H1 (cell line): ENCODE data around the gene AGPAT3. TPM values are rescaled to one million over a fixed set of nuclear protein-coding genes. Genes with fewer than 3 reads are reported as not detected.

Experiments
- CTCF ChIA-PET: fragments of 300-600 bp; sonication (Branson Sonifier 250); formaldehyde crosslinking; loops from one replicate; lab custom pipeline; 2021; ENCODE audit not compliant: partially characterized antibody; lab: Charles Lee
- POLR2A ChIA-PET: fragments of 300-600 bp; sonication (Branson Sonifier 250); formaldehyde crosslinking; loops from one replicate; lab custom pipeline; 2021; ENCODE audit warnings: inconsistent platforms; ENCODE audit not compliant: partially characterized antibody; lab: Charles Lee
- DNase-seq, 2 experiments: peaks; one replicate each; pipeline versions ENCODE4 v3.0.0 to v3.0.0-alpha.2; 2010 to 2022; ENCODE audit warnings: low spot score in 2 of 2, low read depth in 1 of 2, mixed read lengths in 1 of 2
- FAIRE-seq: peaks from 2 replicates; lab custom pipeline; 2011; peaks lifted over from hg19 to GRCh38; lab: Jason Lieb, UNC
- H2AFZ ChIP-seq: 2 replicates; pipeline ENCODE4 v1.8.1; 2012; ENCODE audit warnings: low read length, inconsistent platforms
- H2AK5ac ChIP-seq: 2 replicates; pipeline ENCODE4 v1.6.1; 2013; ENCODE audit warnings: low read depth, low read length
- H2BK120ac ChIP-seq: replicated peaks from 2 replicates; pipeline ENCODE3; 2013; ENCODE audit warnings: low read depth, low read length, inconsistent platforms
- H2BK12ac ChIP-seq: 2 replicates; pipeline ENCODE4 v1.6.1; 2013; ENCODE audit warnings: low read depth, low read length
- H2BK15ac ChIP-seq: 2 replicates; pipeline ENCODE4 v1.6.1; 2013; ENCODE audit warnings: low read length
- H2BK20ac ChIP-seq: 2 replicates; pipeline ENCODE4 v1.6.1; 2013; ENCODE audit warnings: low read length
- H2BK5ac ChIP-seq: 2 replicates; pipeline ENCODE4 v1.6.1; 2013; ENCODE audit warnings: low read depth, low read length
- H3K14ac ChIP-seq: 2 replicates; pipeline ENCODE4 v1.6.1; 2013; ENCODE audit warnings: inconsistent platforms; ENCODE audit not compliant: insufficient read length
- H3K18ac ChIP-seq: 2 replicates; pipeline ENCODE4 v1.6.1; 2013; ENCODE audit warnings: low read length; ENCODE audit errors: extremely low read depth
- H3K23ac ChIP-seq: 2 replicates; pipeline ENCODE4 v1.6.1; 2013; ENCODE audit warnings: inconsistent platforms; ENCODE audit not compliant: insufficient read length
- H3K23me2 ChIP-seq: 2 replicates; pipeline ENCODE4 v1.6.1; 2013; ENCODE audit warnings: low read depth, low read length
- H3K27ac ChIP-seq: 2 replicates; pipeline ENCODE4 v1.6.1; 2011; ENCODE audit warnings: low read depth, low read length, inconsistent platforms
- H3K27me3 ChIP-seq, 4 experiments: replicated peaks in 1 of 4; 1 replicate in 1 of 4; 2 replicates in 3 of 4; pipeline versions ENCODE4 v1.6.1 to v1.8.1; 2011 to 2013; ENCODE audit warnings: low read length in 3 of 4, mild to moderate bottlenecking in 3 of 4, inconsistent platforms in 2 of 4, mixed read lengths in 2 of 4, moderate library complexity in 1 of 4; ENCODE audit not compliant: control insufficient read depth in 3 of 4, insufficient read depth in 3 of 4; ENCODE audit errors: extremely low read depth in 1 of 4
- H3K36me3 ChIP-seq, 4 experiments: 2 replicates each; pipeline versions ENCODE4 v1.6.1 to v1.8.1; 2011 to 2013; ENCODE audit warnings: mild to moderate bottlenecking in 4 of 4, low read length in 3 of 4, moderate library complexity in 2 of 4, control low read depth in 1 of 4, inconsistent platforms in 1 of 4; ENCODE audit not compliant: insufficient read depth in 4 of 4, control insufficient read depth in 2 of 4
- H3K4ac ChIP-seq: replicated peaks from 2 replicates; pipeline ENCODE3; 2013; ENCODE audit warnings: low read length, low read depth, mixed read lengths, inconsistent platforms; ENCODE audit not compliant: insufficient read length
- H3K4me1 ChIP-seq, 4 experiments: replicated peaks in 1 of 4; 1 replicate in 1 of 4; 2 replicates in 3 of 4; pipeline versions ENCODE4 v1.6.1 to v1.8.1; 2011 to 2013; ENCODE audit warnings: low read length in 3 of 4, inconsistent platforms in 2 of 4, mixed read lengths in 1 of 4; ENCODE audit not compliant: insufficient read depth in 4 of 4, control insufficient read depth in 3 of 4
- H3K4me2 ChIP-seq, 2 experiments: 2 replicates each; pipeline versions ENCODE4 v1.6.1 to v1.8.1; 2011 to 2013; ENCODE audit warnings: low read depth in 2 of 2, low read length in 2 of 2, control low read depth in 1 of 2, inconsistent platforms in 1 of 2, mild to moderate bottlenecking in 1 of 2; ENCODE audit not compliant: insufficient read depth in 1 of 2
- H3K4me3 ChIP-seq, 4 experiments: fragments of 200-600, 300-600 bp in 1 of 4; sonication (generic), shearing (Covaris generic), sonication (Bioruptor Twin) in 1 of 4; 2 replicates each; pipeline versions ENCODE4 v1.5.1 to v1.8.1; 2011 to 2016; ENCODE audit warnings: low read length in 4 of 4, low read depth in 3 of 4, control low read depth in 2 of 4, inconsistent platforms in 2 of 4, mild to moderate bottlenecking in 2 of 4, mixed read lengths in 1 of 4, moderate library complexity in 1 of 4; ENCODE audit not compliant: insufficient read depth in 2 of 4; ENCODE audit errors: extremely low read depth in 1 of 4
- H3K56ac ChIP-seq: replicated peaks from 2 replicates; pipeline ENCODE3; 2013; ENCODE audit warnings: low read depth, mild to moderate bottlenecking, mixed read lengths, low read length, inconsistent platforms; ENCODE audit not compliant: insufficient read length
- H3K79me1 ChIP-seq: 2 replicates; pipeline ENCODE4 v1.6.1; 2013; ENCODE audit warnings: low read depth, low read length, control low read depth
- H3K79me2 ChIP-seq, 2 experiments: 2 replicates each; pipeline versions ENCODE4 v1.6.1 to v1.8.1; 2012 to 2013; ENCODE audit warnings: low read length in 2 of 2, mild to moderate bottlenecking in 2 of 2, inconsistent platforms in 1 of 2; ENCODE audit not compliant: insufficient read depth in 2 of 2, control insufficient read depth in 1 of 2
- H3K9ac ChIP-seq, 4 experiments: replicated peaks in 1 of 4; 1 replicate in 1 of 4; 2 replicates in 3 of 4; pipeline versions ENCODE4 v1.6.1 to v1.8.1; 2011 to 2013; ENCODE audit warnings: low read depth in 3 of 4, low read length in 3 of 4, control low read depth in 2 of 4, mild to moderate bottlenecking in 2 of 4, moderate library complexity in 2 of 4, inconsistent platforms in 1 of 4; ENCODE audit errors: extremely low read depth in 1 of 4
- H3K9me3 ChIP-seq, 2 experiments: 2 replicates each; pipeline versions ENCODE4 v1.6.1 to v1.8.1; 2012 to 2013; ENCODE audit warnings: mild to moderate bottlenecking in 2 of 2, moderate library complexity in 2 of 2, control low read depth in 1 of 2, inconsistent platforms in 1 of 2, low read depth in 1 of 2, low read length in 1 of 2, mixed read lengths in 1 of 2; ENCODE audit not compliant: insufficient read depth in 2 of 2
- H4K20me1 ChIP-seq, 2 experiments: replicated peaks in 1 of 2; 2 replicates each; pipeline versions ENCODE3 to v1.8.1; 2011 to 2013; ENCODE audit warnings: inconsistent platforms in 2 of 2, low read length in 2 of 2, mild to moderate bottlenecking in 1 of 2; ENCODE audit not compliant: insufficient read depth in 2 of 2, control insufficient read depth in 1 of 2
- H4K5ac ChIP-seq: 2 replicates; pipeline ENCODE4 v1.6.1; 2013; ENCODE audit warnings: low read length, low read depth, mixed read lengths, inconsistent platforms; ENCODE audit not compliant: insufficient read length
- H4K8ac ChIP-seq: 2 replicates; pipeline ENCODE4 v1.8.0; 2013; ENCODE audit warnings: mild to moderate bottlenecking, moderate library complexity, low read length, inconsistent platforms; ENCODE audit not compliant: insufficient read depth; ENCODE audit errors: extremely low read depth
- H4K91ac ChIP-seq: replicated peaks from 2 replicates; pipeline ENCODE3; 2013; ENCODE audit warnings: low read length, mixed read lengths, inconsistent platforms; ENCODE audit not compliant: insufficient read length
- EGR1 ChIP-seq: IDR thresholded peaks from 2 replicates; pipeline ENCODE4 v1.6.1; 2011; ENCODE audit warnings: low read depth, low read length, borderline replicate concordance
- EZH2 ChIP-seq: fragments of 200-600 bp; sonication (generic); IDR thresholded peaks from 2 replicates; pipeline ENCODE4 v1.7.1; 2012; ENCODE audit warnings: low read depth, mild to moderate bottlenecking, moderate library complexity, low read length, inconsistent platforms; ENCODE audit not compliant: severe bottlenecking
- KDM5A ChIP-seq: fragments of 200-600 bp; IDR thresholded peaks from 2 replicates; pipeline ENCODE4 v1.7.1; 2012; ENCODE audit warnings: mild to moderate bottlenecking, low read length, inconsistent platforms, mixed read lengths
- NANOG ChIP-seq: IDR thresholded peaks from 2 replicates; pipeline ENCODE4 v1.6.1; 2011; ENCODE audit warnings: low read length, low read depth, mild to moderate bottlenecking, inconsistent platforms; ENCODE audit not compliant: insufficient read depth, poor library complexity, severe bottlenecking
- RBBP5 ChIP-seq: IDR thresholded peaks from 2 replicates; pipeline ENCODE4 v1.7.1; 2012; ENCODE audit warnings: low read depth, mild to moderate bottlenecking, inconsistent platforms, low read length, moderate library complexity, borderline replicate concordance
- SIX5 ChIP-seq: IDR thresholded peaks from 2 replicates; pipeline ENCODE4 v1.6.1; 2011; ENCODE audit warnings: mild to moderate bottlenecking, low read depth, low read length
- TCF12 ChIP-seq: IDR thresholded peaks from 2 replicates; pipeline ENCODE4 v1.6.1; 2011; ENCODE audit warnings: low read depth, mild to moderate bottlenecking, low read length
- WGBS, 2 experiments: shearing (Covaris generic) in 1 of 2; methylation state at CpG; one replicate each; pipeline versions ENCODE4 v1.1.6 to v1.1.7; 2013 to 2015; ENCODE audit warnings: low lambda C conversion rate in 2 of 2, mixed read lengths in 2 of 2, inconsistent platforms in 1 of 2, low coverage in 1 of 2, missing lambda C conversion rate in 1 of 2; ENCODE audit not compliant: insufficient replicate concordance in 2 of 2, insufficient coverage in 1 of 2, insufficient read length in 1 of 2; ENCODE audit errors: extremely low coverage in 1 of 2, missing lambda C conversion rate in 1 of 2; 5-methylcytosine and 5-hydroxymethylcytosine counted together
- polyA plus RNA-seq, 7 experiments: library from polyadenylated mRNA; depleted of rRNA in 3 of 7; stranded (reverse) in 5 of 7; unstranded in 2 of 7; fragments of >200 nt in 5 of 7; fragments of 200-250 nt in 2 of 7; gene quantifications; 1 replicate in 5 of 7; 2 replicates in 1 of 7; 4 replicates in 1 of 7; pipeline versions ENCODE4 v1.2.1 to v1.2.3, GENCODE V29; 2011 to 2013; ENCODE audit warnings: missing spikeins in 2 of 7, mixed read lengths in 2 of 7
- total RNA-seq: library from RNA; stranded (reverse); fragmentation: NEBNext Ultra II Directional; extraction: Animal tissue kit (Norgen Biotek cat#: 25700); gene quantifications from 2 replicates; pipeline ENCODE4 v1.2.1, GENCODE V29; 2021
- TF ChIP-seq, protein P1 (sequence below): IDR thresholded peaks from 2 replicates; pipeline ENCODE4 v1.6.1; 2011; ENCODE audit warnings: low read length, improper control_type of control experiment

The AGPAT3 gene
- total and polyA plus RNA-seq, 2 of the 8 experiments (the other 6 are each of a cell fraction or from before 2014, with no cell fraction given): 5.8 to 7.3 TPM

GRCh38 chr21:43903451-43904091, 38.5 kb downstream of the AGPAT3 start:
- Histone ChIP-seq H3K9me3 (peaks cover 3 to 5% of the 10 kb centered on the region in 2 experiments; a peak in 1 of 4 replicates), H4K8ac (no peak overlapping the region), H3K4ac (no peak overlapping the region), H4K20me1 (no peaks in the 10 kb centered on the region), H2BK5ac (no peak overlapping the region), H3K14ac (no peak overlapping the region), H2BK15ac (no peak overlapping the region), H2BK12ac (no peak overlapping the region), H3K4me3 (no peak overlapping the region), H3K4me2 (no peak overlapping the region), H4K5ac (no peak overlapping the region), H3K79me2 (no peaks in the 10 kb centered on the region), H2AFZ (no peak overlapping the region), H3K9ac (no peak overlapping the region), H3K23ac (no peak overlapping the region), H3K79me1 (0 out of 2 replicates have a peak, but pooled peaks cover 2% of the 10 kb centered on the region), H3K27ac (no peak overlapping the region), H3K27me3 (no peaks in the 10 kb centered on the region), H3K56ac (no peak overlapping the region), H3K23me2 (no peaks in the 10 kb centered on the region), H2BK20ac (no peak overlapping the region), H3K18ac (no peak overlapping the region), H4K91ac (no peak overlapping the region), H2BK120ac (no peak overlapping the region), H3K36me3 (no peaks in the 10 kb centered on the region), H3K4me1 (no peaks in the 10 kb centered on the region; a peak in 1 of 7 replicates), H2AK5ac (0 out of 2 replicates have a peak overlapping the region, but pooled peaks have one; percentile 39)
- WGBS, 2 experiments: 90% methylated on average over 26 of the region's 26 CpGs; no CpG with 5 or more reads in 1 of the 2 experiments
- POLR2A ChIA-PET: interaction anchor here (0.7 kb wide), 1 partner anchor 147 kb away, joined by 3 read pairs; no protein-coding TSS in a partner anchor
- DNase-seq: no peak
- CTCF ChIA-PET: interaction anchor here (0.8 to 3.7 kb wide), 5 partner anchors 12 to 38 kb away, joined by 3 to 11 read pairs (median 4); no protein-coding TSS in a partner anchor
- FAIRE-seq: no peak
- no peak for TF ChIP-seq KDM5A
- no peak for TF ChIP-seq RBBP5
- TF ChIP-seq NANOG: no peak
- TF ChIP-seq TCF12: no peak
- TF ChIP-seq EGR1: no peak
- TF ChIP-seq EZH2: no peak
- TF ChIP-seq, protein P1, sequence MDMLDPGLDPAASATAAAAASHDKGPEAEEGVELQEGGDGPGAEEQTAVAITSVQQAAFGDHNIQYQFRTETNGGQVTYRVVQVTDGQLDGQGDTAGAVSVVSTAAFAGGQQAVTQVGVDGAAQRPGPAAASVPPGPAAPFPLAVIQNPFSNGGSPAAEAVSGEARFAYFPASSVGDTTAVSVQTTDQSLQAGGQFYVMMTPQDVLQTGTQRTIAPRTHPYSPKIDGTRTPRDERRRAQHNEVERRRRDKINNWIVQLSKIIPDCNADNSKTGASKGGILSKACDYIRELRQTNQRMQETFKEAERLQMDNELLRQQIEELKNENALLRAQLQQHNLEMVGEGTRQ: no peak
- no peak for TF ChIP-seq SIX5
